IPS-20b (cell line): ENCODE data around the gene WDR41.

Source experiments
- H3K27ac ChIP-seq: one replicate; pipeline ENCODE4 v1.5.1; 2013; ENCODE audit warnings: low read length
- H3K27me3 ChIP-seq: 2 replicates; pipeline ENCODE4 v1.6.1; 2013; ENCODE audit warnings: mild to moderate bottlenecking, low read length, inconsistent platforms; ENCODE audit not compliant: insufficient read depth
- H3K36me3 ChIP-seq: 2 replicates; pipeline ENCODE4 v1.6.1; 2013; ENCODE audit warnings: low read depth, mild to moderate bottlenecking, inconsistent platforms, low read length, moderate library complexity; ENCODE audit not compliant: insufficient read depth
- H3K4me1 ChIP-seq: 2 replicates; pipeline ENCODE4 v1.6.1; 2013; ENCODE audit warnings: mild to moderate bottlenecking, control low read depth, inconsistent platforms, low read length, moderate library complexity; ENCODE audit not compliant: insufficient read depth
- H3K4me3 ChIP-seq: 2 replicates; pipeline ENCODE4 v1.5.1; 2013; ENCODE audit warnings: mild to moderate bottlenecking, low read length, inconsistent platforms
- H3K9ac ChIP-seq: 2 replicates; pipeline ENCODE4 v1.6.1; 2013; ENCODE audit warnings: low read depth, mild to moderate bottlenecking, inconsistent platforms, low read length, moderate library complexity
- H3K9me3 ChIP-seq: 2 replicates; pipeline ENCODE4 v1.6.1; 2013; ENCODE audit warnings: mild to moderate bottlenecking, low read depth, low read length, inconsistent platforms; ENCODE audit not compliant: insufficient read depth

Gene WDR41

DNA sequence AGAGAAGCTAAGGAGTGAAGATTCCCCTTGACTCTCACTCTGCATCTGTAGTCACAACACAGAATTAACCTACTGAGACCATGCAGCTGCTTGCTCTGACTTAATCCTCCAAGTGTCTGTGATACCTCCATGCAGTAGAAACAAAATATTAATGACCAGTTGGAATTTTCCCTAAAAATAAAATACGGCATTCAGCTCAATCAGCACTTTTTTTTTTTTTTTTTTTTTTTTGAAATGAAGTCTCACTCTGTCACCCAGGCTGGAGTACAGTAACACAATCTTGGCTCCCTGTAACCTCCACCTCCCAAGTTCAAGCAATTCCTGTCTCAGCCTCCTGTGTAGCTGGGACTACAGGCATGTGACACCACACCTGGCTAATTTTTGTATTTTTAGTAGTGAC lies 48.4 kb downstream of the WDR41 start:
- H3K27ac ChIP-seq: no peak overlapping the region
- no peaks in the 10 kb centered on the region for H3K27me3 ChIP-seq
- peaks cover 24% of the 10 kb centered on the region; the same call in 1 of the 2 replicates for H3K36me3 ChIP-seq
- no peak overlapping the region for H3K9ac ChIP-seq
- no peaks in the 10 kb centered on the region for H3K9me3 ChIP-seq
- no peaks in the 10 kb centered on the region for H3K4me1 ChIP-seq
- H3K4me3 ChIP-seq: no peak overlapping the region

DNA sequence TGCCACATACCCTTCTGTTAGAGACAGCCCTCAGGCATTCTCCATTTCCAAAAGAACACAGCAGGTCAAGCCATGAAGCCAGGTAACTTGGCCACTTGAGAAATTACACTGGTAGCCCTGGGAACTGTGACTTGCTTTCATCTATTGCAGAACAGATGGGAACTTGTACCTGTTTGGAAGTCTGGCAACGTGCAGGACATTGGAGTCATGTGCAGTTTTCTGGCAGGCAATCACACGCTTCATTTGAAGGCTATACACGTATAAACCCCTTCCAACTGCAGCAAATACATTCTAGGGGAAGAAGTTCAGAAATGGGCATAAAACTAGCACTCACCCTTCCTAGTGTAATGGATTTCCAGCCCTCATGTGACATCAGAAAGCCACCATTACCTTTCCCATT lies 54.0 kb downstream of the WDR41 start:
- H3K27me3 ChIP-seq: no peaks in the 10 kb centered on the region
- peaks cover 34% of the 10 kb centered on the region; the same call in 1 of the 2 replicates for H3K36me3 ChIP-seq

DNA sequence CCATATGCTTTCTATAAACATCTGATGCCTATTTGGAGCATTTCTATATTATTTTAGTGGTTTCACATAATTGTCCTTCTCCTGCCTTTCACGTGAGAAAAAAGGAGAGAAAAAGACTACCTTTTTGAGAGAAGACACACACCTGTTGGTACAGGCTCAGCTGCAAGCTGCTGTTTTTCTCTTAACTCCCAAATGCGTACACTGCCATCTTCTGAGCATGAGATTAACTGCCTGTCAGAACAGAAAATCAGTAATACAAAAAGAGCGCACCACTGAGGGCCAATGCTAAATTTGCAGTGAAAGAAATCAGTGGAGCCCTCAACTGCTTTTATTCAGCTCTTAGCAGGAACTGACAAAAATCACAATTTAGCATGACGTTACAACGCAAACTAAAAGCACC lies 54.9 kb downstream of the WDR41 start:
- H3K4me1 ChIP-seq: no peaks in the 10 kb centered on the region
- no peak overlapping the region for H3K9ac ChIP-seq
- peaks cover 40% of the 10 kb centered on the region; the same call in 1 of the 2 replicates for H3K36me3 ChIP-seq

More for the DNA sequence above, 54.0 kb downstream of the WDR41 start:
- no peaks in the 10 kb centered on the region for H3K4me1 ChIP-seq
- no peak overlapping the region for H3K4me3 ChIP-seq
- no peak overlapping the region for H3K9ac ChIP-seq
- H3K9me3 ChIP-seq: no peaks in the 10 kb centered on the region
- H3K27ac ChIP-seq: no peak overlapping the region

DNA sequence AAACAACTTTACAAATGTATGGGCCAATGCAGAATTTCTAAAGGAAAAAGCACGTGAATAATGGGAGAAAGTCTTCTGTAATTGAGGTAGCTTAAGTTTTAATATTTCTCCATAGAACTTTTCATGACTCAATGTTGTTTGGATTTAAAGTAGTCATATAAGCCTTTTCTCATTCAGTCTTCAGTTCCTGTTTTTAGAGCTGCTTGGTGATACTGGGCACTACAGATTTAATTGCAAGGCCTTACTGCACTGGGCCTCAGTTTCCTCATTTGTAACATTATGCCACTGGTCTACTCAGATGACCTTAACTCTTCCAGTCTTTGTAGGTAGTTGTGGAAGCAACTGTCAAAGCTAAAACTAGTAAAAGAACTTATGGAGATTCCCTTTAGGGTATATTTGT lies 60.4 kb downstream of the WDR41 start:
- Histone ChIP-seq H3K4me3 (no peak overlapping the region), H3K9ac (no peak overlapping the region), H3K4me1 (no peaks in the 10 kb centered on the region), H3K36me3 (peaks cover 34% of the 10 kb centered on the region; the same call in 1 of the 2 replicates), H3K9me3 (no peaks in the 10 kb centered on the region), H3K27ac (no peak overlapping the region), H3K27me3 (no peaks in the 10 kb centered on the region)

More for the DNA sequence above, 54.9 kb downstream of the WDR41 start:
- Histone ChIP-seq H3K27ac (no peak overlapping the region), H3K4me3 (no peak overlapping the region), H3K27me3 (no peaks in the 10 kb centered on the region), H3K9me3 (no peaks in the 10 kb centered on the region)

DNA sequence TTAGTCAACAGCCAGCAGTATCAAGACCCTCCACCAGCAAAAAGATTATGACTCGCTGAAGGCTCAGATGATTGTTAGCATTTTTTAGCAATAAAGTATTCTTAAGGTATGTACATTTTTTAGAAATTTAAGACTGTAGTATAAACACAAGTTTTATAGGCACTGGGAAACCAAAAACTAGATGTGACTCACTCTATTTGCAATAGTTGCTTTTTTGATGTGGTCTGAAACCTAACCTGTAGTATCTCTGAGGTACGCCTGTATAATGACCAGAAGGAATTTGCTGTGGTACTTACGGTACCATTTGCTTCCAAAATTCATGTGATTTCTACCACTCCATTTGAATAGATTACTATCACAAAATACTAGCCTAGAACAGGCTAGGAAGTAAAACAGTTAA lies 60.8 kb downstream of the WDR41 start:
- Histone ChIP-seq H3K4me1 (no peaks in the 10 kb centered on the region), H3K9me3 (no peaks in the 10 kb centered on the region), H3K4me3 (no peak overlapping the region), H3K9ac (no peak overlapping the region), H3K27me3 (no peaks in the 10 kb centered on the region), H3K36me3 (peaks cover 30% of the 10 kb centered on the region; the same call in 1 of the 2 replicates), H3K27ac (no peak overlapping the region)

DNA sequence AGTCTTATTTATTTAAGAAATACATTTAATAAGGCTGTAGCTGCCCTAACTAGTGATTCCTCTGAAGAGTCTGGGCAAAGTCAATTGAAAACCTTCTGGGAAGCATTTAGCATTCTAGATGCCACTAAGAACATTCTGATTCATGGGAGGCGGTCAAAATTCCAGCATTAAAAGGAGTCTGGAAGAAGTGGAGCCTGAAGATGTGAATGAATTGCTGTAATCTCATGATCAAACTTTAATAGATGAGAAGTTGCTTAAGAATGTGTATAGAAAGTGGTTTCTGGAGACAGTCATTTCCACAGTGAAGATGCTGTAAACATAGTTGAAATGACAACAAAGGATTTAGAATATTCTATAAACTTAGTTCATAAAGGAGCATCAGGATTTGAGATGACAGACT lies 61.4 kb downstream of the WDR41 start:
- no peak overlapping the region for H3K9ac ChIP-seq
- H3K27ac ChIP-seq: no peak overlapping the region
- peaks cover 28% of the 10 kb centered on the region; the same call in 1 of the 2 replicates for H3K36me3 ChIP-seq
- no peaks in the 10 kb centered on the region for H3K4me1 ChIP-seq
- no peaks in the 10 kb centered on the region for H3K27me3 ChIP-seq
- H3K4me3 ChIP-seq: no peak overlapping the region
- H3K9me3 ChIP-seq: no peaks in the 10 kb centered on the region

DNA sequence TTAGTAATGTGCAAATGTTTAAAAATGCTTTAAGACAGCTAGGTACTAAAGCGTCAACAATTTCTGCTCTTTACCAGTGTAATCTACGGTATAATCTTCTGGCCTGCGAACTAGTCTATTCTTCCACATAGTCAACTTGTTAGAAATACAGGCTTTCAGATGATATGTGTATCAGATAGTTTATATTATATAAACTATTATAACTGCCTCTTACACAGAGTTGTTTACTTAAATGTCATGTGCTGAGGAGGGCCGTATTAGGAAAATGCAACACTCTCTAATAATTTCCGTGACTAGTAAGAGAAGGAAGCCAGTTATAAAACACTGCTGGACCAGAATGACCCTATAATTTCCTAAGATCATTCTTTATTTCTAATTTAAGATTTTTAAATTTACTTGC lies 63.6 kb downstream of the WDR41 start:
- Histone ChIP-seq H3K9ac (no peak overlapping the region), H3K27ac (no peak overlapping the region), H3K36me3 (peaks cover 17% of the 10 kb centered on the region; the same call in 1 of the 2 replicates), H3K9me3 (no peaks in the 10 kb centered on the region), H3K4me1 (no peaks in the 10 kb centered on the region), H3K27me3 (no peaks in the 10 kb centered on the region), H3K4me3 (no peak overlapping the region)

DNA sequence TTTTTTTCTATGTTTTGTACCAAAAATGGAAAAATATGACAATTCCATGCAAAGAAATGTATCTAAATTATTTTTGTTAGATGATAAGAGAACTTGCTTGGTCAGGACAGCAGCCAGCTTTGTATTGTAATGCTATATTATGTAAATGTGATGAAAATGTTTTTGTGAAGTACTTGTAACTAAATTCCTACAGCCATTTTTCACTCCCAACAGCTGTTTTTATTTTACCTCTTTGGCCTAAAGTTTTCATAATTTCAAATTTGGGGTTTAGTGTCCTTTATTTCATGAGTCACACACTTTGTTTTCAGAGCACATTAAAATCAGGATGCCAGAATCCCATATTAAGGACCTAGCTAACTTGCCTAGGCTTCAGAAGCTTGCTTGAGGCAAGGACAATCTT lies 64.1 kb downstream of the WDR41 start:
- H3K27ac ChIP-seq: no peak overlapping the region
- no peaks in the 10 kb centered on the region for H3K9me3 ChIP-seq
- no peak overlapping the region for H3K4me3 ChIP-seq
- H3K36me3 ChIP-seq: peaks cover 13% of the 10 kb centered on the region; the same call in 1 of the 2 replicates
- no peaks in the 10 kb centered on the region for H3K27me3 ChIP-seq
- H3K9ac ChIP-seq: no peak overlapping the region
- no peaks in the 10 kb centered on the region for H3K4me1 ChIP-seq

DNA sequence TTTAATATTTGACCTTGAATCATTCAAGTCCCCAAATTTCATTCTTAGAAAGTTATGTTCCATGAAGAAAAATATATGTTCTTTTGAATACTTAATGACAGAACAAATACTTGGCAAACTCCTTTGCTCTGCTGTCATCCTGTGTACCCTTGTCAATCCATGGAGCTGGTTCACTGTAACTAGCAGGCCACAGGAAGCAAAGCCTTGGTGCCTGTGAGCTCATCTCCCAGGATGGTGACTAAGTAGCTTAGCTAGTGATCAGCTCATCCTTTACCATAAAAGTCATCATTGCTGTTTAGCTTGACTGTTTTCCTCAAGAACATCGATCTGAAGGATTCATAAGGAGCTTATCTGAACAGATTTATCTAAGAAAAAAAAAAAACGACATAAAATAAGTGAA lies 65.4 kb downstream of the WDR41 start:
- Histone ChIP-seq H3K9ac (no peak overlapping the region), H3K4me1 (no peaks in the 10 kb centered on the region), H3K27ac (no peak overlapping the region), H3K4me3 (no peak overlapping the region), H3K9me3 (no peaks in the 10 kb centered on the region), H3K36me3 (0 out of 2 replicates have a peak, but pooled peaks cover 8% of the 10 kb centered on the region), H3K27me3 (no peaks in the 10 kb centered on the region)

DNA sequence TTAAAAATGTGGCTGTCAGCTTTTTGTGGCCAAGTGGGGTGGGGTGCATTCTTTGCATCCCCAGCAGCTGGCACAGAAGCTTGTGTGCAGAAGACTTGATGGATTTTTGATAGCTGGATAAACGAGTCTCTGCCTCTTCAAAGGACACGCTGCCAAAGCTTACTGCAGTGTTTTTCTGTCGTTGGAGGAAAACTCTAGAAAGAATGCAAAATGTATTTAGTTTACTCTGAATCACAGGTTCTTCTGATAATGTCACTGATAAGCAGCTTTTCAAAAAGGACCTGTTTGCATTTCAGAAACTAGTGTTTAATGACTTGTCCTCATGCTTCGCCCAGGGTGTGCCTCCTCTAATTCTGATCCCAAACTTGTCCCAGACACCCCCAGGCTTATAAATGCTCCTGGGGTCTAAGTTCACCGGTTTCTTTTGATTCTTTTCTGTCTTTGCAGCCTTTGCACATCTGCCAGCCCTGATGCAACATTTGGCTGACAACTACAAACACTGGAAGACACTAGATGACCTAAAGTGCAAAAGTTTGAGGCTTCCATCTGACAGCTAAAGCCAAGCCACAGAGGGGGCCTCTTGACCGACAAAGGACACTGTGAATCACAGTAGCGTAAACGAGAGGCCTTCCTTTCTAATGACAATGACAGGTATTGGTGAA lies 66.0 kb downstream of the WDR41 start:
- H3K4me1 ChIP-seq: no peaks in the 10 kb centered on the region
- no peak overlapping the region for H3K9ac ChIP-seq
- no peaks in the 10 kb centered on the region for H3K9me3 ChIP-seq
- H3K4me3 ChIP-seq: no peak overlapping the region
- H3K27me3 ChIP-seq: no peaks in the 10 kb centered on the region
- H3K36me3 ChIP-seq: 0 out of 2 replicates have a peak, but pooled peaks cover 8% of the 10 kb centered on the region
- H3K27ac ChIP-seq: no peak overlapping the region

DNA sequence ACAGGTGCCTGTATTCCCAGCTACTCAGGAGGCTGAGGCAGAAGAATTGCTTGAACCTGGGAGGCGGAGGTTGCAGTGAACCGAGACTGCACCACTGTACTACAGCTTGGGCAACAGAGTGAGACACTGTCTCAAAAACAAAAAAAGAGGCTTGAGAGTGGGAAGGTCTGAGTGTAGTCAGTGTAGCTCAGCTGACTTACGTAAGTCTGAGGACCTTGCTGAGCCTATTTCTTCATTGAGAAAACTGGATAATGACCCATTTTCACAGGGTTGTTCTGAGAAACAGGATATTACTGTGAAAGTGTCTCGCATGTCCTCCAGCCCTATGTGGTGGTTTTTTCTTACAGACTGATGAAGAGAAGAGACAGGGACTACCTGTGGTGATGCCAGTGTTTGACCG lies 66.7 kb downstream of the WDR41 start:
- no peaks in the 10 kb centered on the region for H3K9me3 ChIP-seq
- H3K4me1 ChIP-seq: no peaks in the 10 kb centered on the region
- no peak overlapping the region for H3K9ac ChIP-seq
- no peak overlapping the region for H3K4me3 ChIP-seq
- no peak overlapping the region for H3K27ac ChIP-seq
- H3K36me3 ChIP-seq: 0 out of 2 replicates have a peak, but pooled peaks cover 8% of the 10 kb centered on the region
- no peaks in the 10 kb centered on the region for H3K27me3 ChIP-seq

DNA sequence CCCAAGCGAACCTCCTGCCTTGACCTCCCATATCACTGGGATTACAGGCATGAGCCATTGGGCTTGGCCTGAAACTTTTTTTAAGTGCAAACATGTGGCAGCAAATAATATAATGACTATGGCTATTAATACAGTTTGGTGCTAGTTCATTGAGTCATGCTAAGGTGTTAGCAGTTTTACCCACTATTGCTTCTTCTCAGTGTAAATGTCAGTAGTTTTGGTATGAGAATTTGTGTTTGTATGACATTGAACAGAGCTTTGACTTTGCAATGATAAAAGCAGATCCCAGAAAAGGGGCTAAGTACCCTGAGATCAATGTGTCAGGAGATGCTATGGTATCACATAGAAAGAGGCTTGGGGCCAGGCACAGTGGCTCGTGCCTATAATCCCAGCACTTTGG lies 67.2 kb downstream of the WDR41 start:
- Histone ChIP-seq H3K9ac (no peak overlapping the region), H3K4me3 (no peak overlapping the region), H3K27ac (no peak overlapping the region), H3K4me1 (no peaks in the 10 kb centered on the region), H3K27me3 (no peaks in the 10 kb centered on the region), H3K36me3 (0 out of 2 replicates have a peak, but pooled peaks cover 4% of the 10 kb centered on the region), H3K9me3 (no peaks in the 10 kb centered on the region)
